Measurements from ENCODE around the gene RBFOX2.

RBFOX2 gene

DNA sequence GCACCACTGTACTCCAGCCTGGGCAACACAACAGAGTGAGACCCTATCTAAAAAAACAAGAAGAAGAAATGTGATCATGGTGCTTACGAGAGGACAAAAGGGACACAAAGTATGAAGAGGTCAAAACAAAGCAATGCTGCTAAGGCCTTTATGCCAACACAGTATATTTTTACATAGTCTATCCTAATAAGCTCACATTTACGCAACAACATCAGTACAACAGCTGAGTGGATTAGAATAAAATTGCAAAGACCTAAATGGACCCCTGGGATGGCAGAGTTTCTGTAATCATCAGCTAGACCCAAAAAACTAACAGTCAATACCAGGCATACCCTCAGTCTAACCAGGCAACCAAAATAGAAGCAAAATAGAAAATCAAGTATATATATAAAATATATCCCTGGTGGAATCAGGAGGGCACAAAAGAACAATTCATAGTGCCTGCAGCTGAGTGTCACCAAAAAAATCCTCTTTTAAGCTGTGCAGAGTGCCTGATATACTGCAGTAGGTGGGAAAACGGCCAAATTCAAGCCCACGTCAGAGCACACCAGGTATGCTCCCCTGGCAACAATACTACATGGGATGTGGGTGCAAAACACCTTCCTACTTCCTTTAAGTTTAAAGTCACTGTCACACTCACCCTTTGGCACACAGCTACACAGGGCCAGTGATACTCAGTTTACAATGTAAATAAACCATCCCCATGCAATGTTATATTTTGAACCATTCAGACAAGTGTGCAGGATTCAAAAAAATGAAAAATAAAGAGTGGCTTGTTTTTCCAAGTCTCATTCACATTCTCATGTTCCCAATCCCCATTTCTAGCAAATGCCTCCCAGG is 57.8 kb downstream of the RBFOX2 start:
- no peak for DNase-seq

DNA sequence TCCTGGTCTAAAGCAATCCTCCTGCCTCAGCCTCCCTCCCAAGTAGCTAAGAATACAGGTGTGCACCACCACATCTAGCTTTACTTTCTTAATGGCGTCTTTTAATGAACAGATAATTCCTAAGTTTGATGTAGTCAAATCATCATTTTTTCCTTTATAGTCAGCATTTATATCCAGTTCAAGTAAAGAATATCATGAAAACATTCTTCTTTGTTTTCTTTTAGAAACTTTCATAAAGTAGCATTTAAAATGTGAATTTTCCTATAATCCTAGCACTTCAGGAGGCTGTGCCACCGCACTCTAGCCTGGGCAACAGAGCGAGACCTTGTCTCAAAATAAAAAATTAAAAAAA is 61.6 kb downstream of the RBFOX2 start:
- no peak for DNase-seq

DNA sequence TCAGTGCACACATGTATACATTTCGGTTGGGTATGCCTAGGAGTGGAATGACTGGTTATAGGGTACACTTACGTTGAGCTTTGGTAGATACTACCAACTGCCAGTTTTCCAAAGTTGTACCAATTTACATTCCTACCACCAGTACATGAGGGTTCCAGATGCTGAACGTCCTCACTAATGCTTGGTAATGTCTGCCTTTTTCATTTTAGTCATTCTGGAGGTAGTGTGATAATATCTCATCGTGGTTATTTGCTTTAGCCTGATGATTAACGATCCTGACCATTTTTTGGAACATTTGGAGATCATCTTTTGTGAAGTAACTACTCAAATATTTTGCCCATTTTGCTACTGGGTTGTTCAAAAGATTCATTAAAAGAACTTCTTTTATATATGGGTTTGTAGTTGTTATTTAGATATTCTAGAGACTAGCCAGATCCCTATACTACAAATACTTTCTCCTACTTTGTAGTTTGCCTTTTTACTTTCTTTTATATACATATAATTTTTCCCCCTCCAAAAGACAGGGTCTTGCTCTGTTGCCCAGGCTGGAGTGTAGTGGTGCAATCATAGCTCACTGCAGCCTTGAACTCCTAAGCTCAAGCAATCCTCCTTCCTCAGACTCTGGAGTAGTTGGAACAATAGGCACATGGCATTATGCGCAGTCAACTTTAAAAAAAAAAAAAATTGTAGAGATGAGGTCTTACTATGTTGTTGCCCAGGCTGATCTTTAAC is 62.1 kb downstream of the RBFOX2 start:
- DNase-seq = no peak

DNA sequence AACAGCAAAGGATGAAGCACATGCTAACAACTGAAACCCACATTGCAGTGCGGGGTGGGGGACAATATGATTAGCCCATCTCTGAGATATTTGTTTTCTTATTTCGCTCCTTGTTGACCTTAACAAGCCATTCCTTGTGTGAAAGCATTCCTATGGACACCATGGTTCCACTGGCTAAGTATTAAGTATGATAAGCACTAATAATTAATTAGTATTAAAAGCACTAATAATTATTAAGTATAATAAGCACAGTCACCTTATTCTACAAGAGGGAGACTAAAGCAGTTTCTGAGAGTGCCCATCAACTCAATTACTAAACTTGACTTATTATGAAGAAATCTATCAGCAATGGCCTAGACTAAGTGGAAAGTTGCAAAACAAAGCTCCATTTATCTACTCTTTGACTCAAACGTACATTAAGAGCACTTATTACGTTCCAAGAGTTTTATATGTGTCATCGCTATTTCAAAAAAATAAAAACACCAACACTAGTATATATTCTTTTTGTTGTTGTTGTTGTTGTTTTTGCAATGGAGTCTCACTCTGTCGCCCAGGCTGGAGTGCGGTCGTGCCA is 65.3 kb downstream of the RBFOX2 start:
- no peak for DNase-seq

DNA sequence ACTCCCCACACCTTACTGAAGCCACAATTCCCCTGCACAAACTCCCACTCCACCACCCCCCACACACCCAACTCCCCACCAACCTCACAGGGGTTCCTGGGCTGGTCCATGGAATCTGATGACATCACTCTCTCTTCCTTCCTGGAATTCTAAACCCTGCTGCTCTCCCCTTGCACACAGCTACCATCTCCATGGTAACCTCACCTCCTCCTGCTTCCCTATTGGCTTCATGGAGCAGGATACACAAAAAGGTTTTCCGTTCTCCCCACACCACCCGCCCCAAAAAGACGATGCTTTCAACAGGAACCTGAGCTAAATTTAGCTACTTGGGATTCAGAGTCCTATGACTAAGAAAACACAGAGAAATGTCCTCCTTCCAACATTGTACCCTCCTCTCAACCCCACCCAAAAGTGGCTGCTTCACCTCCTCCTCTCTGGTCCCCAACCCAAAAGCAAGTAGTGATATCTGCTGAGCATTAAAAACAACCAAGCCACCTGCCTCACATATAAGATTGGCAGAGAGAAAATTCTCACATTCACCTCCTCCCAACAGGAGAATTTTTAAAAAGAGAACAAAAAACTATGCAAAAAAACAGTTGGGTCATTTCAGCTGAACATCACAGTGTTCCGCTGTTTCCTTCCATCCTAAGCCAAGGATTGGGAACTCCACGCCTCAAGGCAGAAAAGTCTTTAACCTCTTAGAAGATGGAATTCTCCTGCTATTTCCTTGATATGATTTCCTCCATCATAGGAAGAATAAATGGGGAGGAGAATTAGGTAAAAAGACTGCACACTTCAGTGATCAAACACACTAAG is 66.9 kb downstream of the RBFOX2 start:
- no peak for DNase-seq

DNA sequence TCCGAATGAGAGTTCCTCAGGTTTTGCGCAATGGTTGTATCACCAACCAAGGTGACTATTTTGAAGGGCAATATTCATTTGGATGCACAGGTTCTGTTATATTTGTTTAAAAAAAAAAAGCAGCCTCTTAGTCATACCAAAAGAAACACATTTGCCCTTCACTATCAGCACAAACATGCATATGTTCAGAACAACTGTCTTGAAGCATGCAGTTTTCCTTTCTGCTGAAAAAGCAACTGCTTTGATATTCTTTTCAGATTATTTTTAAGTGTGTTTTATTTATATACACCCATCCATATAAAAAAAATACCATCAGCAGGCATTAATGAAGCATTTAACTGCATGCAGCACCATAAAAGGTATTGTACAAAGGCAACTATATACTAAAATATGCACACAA is 67.8 kb downstream of the RBFOX2 start:
- no peak for DNase-seq

DNA sequence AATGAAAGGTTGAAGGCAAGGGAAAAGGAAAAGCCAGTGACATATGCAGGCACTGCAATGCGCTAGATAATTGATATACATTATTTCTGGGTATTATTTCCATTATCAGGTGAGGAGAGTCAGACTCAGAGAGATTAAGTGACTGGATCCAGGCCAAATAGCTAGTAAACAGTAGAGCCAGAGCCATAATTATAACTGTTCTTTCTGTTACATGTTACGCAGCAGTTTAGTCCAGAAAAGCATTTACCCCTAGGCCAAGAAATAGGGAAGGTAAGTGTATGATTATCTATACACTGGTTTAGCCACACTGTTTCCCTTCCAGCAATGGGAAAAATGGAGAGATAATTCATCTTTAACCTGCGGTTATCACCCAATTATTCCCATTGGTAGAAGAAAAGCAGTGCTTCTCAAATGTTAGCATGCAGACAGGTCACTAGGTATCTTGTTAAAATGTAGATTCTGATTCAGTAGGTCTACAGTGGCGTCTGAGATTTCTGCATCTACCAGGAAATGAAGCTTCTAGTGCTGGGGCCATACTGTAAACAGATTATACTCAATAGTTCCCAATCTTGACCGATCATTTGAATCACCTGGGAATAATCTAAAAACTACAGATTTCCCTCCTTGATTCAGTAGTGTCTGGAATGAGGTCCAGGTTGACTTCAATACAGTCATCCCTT is 69.4 kb downstream of the RBFOX2 start:
- DNase-seq = no peak

DNA sequence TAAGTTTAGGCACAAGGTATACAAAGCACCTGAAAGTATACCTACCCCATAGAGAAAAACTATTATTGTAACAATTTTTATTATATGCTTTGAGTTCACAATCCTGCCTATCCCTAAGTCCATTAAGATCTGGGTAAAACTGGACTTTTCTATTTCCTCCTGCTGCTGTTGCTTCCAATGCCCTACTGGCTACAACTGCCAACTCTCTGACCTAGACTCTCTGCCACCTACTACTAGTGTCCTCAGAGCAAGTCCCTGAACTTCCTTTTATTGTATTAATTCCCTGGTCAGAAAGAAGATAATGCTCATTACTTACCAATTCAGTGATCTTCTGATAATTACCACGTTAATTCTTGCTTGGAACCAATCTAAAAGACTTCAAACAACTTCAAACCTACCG is 70.3 kb downstream of the RBFOX2 start:
- no peak for DNase-seq

DNA sequence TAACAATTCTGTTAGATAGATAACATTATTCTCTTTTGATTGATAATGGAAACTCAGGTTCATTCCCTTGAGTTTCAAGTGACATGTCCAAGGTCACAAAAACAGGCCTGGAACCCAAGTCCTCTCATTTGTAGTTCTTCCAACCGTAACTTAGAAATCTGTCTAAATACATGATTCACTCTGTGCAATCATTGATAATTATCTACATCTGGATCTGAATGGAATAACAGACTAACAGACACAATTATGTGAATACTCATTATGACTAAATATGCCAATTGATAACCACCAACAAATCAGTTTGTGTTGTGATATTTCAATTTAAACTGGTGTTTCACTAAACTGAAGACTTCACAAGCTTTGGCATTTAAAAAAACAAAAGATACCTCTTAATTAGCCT is 71.0 kb downstream of the RBFOX2 start:
- no peak for DNase-seq

DNA sequence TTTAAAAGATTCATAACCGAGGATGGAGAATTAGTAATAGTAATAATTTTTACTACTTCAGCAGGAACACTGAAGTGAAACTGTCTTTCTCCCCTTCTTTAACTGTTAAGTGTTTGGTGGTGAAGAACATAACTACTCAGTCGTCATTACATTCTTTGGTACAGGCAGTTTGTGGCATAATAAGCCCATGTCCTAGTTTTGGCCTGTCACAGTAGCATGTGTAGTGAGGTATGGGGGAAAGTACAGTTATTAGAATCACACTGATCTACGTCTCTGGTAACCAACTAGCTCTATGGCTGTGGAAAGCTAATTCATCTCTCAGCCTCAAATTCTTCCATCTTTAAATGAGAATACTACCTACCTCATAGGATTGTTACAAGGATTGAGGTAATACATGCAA is 71.8 kb downstream of the RBFOX2 start:
- DNase-seq = no peak

DNA sequence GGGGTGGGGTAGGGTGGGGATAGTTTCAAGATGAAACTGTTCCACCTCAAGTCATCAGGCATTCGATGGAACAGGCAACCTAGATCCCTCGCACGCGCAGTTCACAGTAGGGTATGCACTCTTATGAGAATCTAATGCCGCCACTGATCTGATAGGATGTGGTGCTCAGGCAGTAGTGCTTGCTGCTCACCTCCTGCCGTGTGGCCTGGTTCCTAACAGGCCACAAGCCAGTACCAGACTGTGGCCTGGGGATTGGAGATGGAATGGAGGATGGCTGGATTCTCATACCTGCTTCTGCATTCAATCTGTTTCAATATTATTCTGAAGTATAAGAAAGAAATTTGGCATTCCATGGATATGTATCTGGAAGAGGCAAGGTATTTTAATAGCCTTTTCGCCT is 73.1 kb downstream of the RBFOX2 start:
- no peak for DNase-seq

DNA sequence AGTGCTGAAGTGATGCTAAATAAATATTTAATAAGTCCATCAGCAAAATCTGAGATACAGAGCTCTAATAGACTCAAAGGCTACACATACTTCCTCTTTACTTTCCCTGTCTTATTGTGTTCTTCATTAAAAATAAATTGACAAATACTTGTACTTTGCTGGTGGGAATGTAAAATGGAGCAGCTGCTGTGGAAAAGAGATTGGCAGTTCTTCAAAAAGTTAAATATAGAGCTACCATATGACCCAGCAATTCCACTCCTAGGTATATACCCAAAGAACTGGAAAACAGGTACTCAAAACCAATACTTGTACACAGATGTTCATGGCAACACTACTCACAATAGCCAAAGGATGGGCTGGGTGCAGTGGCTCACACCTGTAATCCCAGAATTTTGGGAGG is 76.0 kb downstream of the RBFOX2 start:
- DNase-seq = no peak

DNA sequence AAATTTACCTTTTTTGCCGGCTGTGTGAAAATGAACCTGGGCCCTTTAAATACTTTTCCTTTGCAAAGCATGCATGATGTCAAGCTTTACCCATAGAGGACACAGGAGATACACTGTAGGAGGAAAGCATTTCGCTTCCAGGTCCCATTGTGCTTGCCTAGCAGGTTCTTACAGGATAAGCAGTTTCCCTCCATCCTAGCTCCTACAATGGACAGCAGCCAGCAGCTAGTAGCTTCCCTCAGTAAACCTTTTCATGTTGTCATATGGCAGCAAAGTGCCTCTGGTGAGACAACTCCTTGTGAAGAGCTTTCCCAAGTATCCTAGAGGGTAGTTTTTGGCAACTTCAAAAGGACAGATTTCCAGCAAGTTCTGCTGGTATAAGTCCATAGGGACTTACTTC is 78.4 kb downstream of the RBFOX2 start:
- DNase-seq = no peak

DNA sequence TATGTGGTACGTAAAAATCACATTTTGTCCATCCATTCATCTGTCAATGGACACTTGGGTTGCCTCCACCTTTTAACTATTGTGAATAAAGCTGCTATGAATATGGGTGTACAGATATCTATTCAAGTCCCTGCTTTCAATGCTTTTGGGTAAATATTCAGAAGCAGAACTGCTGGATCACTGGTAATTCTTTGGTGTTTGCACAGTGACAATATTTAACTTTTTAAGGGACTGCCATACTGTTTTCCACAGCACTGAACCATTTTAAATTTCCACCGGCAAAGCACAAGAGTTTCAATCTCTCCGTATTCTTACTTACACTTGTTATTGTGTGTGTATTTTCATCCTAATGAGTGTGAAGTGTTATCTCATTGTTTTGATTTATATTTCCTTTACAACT is 79.4 kb downstream of the RBFOX2 start:
- DNase-seq = no peak

DNA sequence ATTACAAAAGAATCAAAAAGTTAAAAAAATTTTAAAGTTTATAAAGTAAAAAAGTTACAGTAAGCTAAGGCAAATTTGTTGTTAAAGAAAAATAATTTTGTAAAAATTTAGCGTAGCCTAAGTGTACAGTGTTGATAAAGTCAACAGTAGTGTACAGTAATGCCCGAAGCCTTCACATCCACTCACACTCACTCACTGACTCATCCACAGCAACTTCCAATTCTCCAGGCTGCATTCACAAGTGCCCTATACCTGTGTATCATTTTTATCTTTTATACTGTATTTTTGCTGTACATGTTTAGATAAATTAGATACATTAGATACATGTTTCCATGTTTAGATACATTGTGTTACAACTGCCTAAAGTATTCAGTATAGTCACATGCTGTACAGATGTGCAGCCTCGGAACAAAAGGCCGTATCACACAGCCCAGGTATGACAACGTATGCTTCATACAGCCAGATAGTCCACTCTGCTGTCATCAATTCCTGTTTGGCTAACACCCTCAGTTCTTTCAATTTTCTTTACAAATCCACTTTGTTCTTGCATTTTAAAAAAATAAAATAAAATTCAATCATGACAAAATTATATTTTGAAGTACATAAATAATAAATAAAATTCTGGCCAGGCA is 80.7 kb downstream of the RBFOX2 start:
- no peak for DNase-seq

DNA sequence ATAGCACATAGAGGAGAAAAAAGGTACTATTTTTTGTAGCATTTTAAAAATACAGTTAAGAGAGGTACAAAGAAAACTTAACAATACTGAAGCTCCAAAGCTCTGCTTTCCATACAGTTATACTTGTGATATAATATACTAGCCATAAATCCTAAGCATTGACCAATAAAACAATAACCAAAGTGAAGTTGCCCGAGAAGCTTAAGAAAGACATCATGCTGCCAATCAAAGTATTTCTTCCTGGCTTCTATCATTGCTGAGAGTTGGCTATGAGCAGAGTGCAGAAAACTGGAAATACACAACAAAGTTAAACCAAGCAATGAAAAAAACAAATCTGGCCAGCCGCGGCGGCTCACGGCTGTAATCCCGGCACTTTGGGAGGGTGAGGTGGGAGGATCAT is 84.2 kb downstream of the RBFOX2 start:
- DNase-seq = no peak

DNA sequence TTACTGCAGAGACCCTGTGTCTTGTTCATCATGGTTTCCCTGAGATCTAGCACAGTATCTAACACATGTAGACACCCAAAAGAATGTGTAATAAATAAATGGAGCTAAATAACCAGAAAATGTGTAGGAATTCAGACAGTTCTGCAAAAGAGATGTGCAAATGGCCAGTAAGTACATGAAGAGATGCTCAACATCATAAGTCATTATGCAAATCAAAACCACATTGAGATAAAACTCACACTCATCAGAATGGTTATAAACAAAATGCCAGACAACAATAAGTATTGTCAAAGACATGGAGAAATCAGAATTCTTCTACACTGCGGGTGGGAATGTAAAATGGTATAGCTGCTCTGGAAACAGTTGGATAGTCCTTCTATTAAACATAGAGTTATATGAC is 88.5 kb downstream of the RBFOX2 start:
- no peak for DNase-seq

DNA sequence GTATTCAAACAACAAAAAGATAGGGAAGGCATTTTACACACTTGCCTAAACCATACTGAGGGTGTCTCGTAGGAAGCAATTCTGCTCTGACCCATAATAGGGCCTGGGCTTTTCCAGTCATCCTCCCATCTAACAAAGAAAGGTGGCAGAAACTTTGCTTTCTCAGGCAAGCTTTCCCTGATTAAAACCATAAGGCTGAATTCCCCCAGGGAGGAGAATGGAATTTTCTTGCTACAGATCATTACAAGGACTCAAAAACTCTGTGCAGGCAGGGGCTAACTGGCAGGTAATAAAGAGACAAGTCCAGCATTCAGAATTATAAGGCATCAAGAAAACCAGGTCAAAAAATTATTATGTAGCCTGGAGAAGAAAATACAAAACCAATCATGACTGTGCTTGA is 90.4 kb downstream of the RBFOX2 start:
- no peak for DNase-seq

DNA sequence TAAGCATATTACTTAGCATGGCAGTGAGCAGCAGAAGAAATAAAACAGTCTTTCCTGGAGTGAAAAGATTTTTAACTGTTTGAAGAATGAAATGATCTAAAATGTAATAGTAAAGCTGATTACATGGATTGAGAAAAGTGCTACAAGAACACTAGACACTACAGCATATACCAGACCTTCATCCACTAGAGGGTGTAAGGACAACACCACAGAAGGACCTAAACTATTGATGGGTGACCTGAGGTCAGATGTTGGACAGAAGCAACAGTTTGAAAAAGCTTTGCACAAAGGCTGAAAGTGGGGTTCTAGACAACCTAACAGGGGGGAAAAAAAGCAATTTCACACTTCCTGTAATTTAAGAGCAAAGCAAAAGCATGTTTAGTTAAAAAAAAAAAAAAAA is 97.7 kb downstream of the RBFOX2 start:
- DNase-seq = peak; percentile 21 to 37

DNA sequence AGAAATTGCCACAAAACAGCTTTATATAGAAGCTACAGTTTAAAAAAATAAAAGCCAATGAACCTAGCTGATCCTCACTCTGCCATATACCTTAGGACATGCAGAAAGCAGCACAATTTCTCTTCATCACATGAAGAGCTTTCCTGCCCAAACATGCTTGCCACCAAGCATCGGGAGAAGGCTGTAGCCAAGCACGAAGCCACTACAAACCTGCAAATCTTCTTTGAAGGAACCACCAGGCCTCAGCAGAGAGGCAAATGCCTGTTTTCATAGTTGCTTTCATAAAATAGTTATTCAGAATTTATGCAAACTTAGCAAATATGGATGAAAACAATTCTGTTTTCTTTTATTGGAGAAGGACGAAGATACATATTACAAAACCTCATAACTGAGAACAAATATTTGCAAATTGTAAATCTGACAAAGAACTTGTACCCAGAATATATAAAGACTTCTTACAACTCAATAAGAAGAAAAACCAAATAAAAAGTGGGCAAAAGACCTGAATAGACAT is 100.3 kb downstream of the RBFOX2 start:
- DNase-seq = no peak

DNA sequence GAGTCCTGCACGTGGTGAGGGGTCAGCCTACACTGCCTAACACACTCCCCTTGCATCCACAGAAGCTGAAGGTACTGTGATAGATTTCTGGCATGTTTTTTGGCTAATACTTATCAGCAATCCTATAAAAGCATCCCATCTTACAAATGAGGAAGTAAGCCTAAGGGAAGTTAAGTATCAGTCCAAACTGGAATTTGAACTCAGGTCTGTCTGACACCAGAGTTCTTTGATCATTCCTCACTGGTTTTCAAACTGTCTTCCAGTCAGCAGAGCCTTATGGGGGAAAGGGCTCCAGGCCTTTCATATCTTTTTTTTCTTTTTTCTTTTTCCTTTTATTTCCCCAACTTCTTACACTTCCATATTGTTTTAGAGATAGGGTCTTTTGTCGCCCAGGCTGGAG is 105.6 kb downstream of the RBFOX2 start:
- DNase-seq = no peak

DNA sequence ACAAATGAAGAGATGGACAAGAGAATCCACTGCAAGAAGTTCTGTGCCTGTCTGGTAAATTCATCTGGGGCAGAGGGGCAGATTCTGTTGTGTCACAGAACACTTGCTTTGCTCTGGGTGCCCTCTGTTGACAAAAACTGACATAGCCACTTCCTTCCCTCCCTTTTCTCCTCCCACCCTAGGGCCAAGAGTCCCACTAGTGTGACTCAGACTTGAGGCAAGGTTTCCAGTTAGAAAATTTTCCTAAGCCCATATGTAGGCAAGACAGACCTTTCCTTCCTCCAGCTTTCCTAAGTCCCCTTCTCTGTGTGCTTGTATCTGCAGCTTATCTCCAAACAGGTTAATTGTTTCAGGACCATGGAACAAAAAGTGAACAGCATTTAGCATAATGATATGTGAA is 106.8 kb downstream of the RBFOX2 start:
- DNase-seq = peak; percentile 80
